Astrocyte of the cerebellum (primary cell): ENCODE data around the gene PCSK9.

Experiments used
- DNase-seq: peaks from one replicate; pipeline ENCODE4 v3.0.0-alpha.2; 2011; ENCODE audit warnings: low read depth
- H3K4me3 ChIP-seq: 2 replicates; pipeline ENCODE4 v1.5.1; 2011; ENCODE audit warnings: mild to moderate bottlenecking, low read depth, low read length, moderate library complexity
- CTCF ChIP-seq: IDR thresholded peaks from 2 replicates; pipeline ENCODE4 v1.5.1; 2012; ENCODE audit warnings: low read length, low read depth, moderate library complexity, mild to moderate bottlenecking; ENCODE audit errors: missing control alignments
- in situ Hi-C: cut with HindIII; loops from 2 replicates; pipeline ENCODE4 v1.10.0; 2017; ENCODE audit warnings: low sequenced_read_pairs

Gene PCSK9

GRCh38 chr1:55037733-55038551 is 1.4 kb upstream of the PCSK9 start:
- no peak overlapping the region for H3K4me3 ChIP-seq
- DNase-seq, result no peak
- TF ChIP-seq CTCF, result no peak
- in situ Hi-C loops, result no loop called here

- H3K4me3 ChIP-seq, result no peak overlapping the region
- DNase-seq, result no peak
- in situ Hi-C loops, result no loop called here
- TF ChIP-seq CTCF, result no peak
Measured at GRCh38 chr1:55038552-55038838, 853 bp upstream of the PCSK9 start.

GRCh38 chr1:55038974-55039341 is 390 bp upstream of the PCSK9 start:
- no peak for DNase-seq
- TF ChIP-seq CTCF, result no peak
- in situ Hi-C loops, result no loop called here
- no peak overlapping the region for H3K4me3 ChIP-seq

GRCh38 chr1:55040083-55040932 is 960 bp downstream of the PCSK9 start:
- in situ Hi-C loops, result no loop called here
- no peak for DNase-seq
- TF ChIP-seq CTCF, result no peak
- H3K4me3 ChIP-seq, result peak overlapping the region; percentile 28

- no peak overlapping the region for H3K4me3 ChIP-seq
- no peak for TF ChIP-seq CTCF
- no peak for DNase-seq
- in situ Hi-C loops, result no loop called here
Measured at GRCh38 chr1:55040933-55041494, 1.7 kb downstream of the PCSK9 start.

GRCh38 chr1:55041613-55042012 is 2.3 kb downstream of the PCSK9 start:
- H3K4me3 ChIP-seq, result no peak overlapping the region
- no peak for DNase-seq
- in situ Hi-C loops, result no loop called here
- no peak for TF ChIP-seq CTCF
